Mesendoderm (in vitro differentiated cells): Measurements from ENCODE around the gene BPIFB1.

Source experiments
- DNase-seq: peaks from one replicate; pipeline ENCODE4 v3.0.0; 2013
- H2AK5ac ChIP-seq: 2 replicates; pipeline ENCODE4 v1.6.1; 2013; ENCODE audit warnings: low read length, inconsistent platforms
- H2BK120ac ChIP-seq: 2 replicates; pipeline ENCODE4 v1.6.1; 2013; ENCODE audit warnings: low read depth, mild to moderate bottlenecking, low read length, moderate library complexity, mixed read lengths
- H2BK15ac ChIP-seq: replicated peaks from 2 replicates; pipeline ENCODE4 v1.6.1; 2013; ENCODE audit warnings: low read depth, mild to moderate bottlenecking, moderate library complexity
- H2BK5ac ChIP-seq: 2 replicates; pipeline ENCODE4 v1.6.1; 2013; ENCODE audit warnings: low read length, inconsistent platforms
- H3K18ac ChIP-seq: 2 replicates; pipeline ENCODE4 v1.6.1; 2013; ENCODE audit warnings: mild to moderate bottlenecking, low read length, mixed read lengths
- H3K23ac ChIP-seq: one replicate; pipeline ENCODE4 v1.6.1; 2013; ENCODE audit warnings: low read length
- H3K27ac ChIP-seq: 2 replicates; pipeline ENCODE4 v1.5.1; 2013; ENCODE audit warnings: low read depth, mild to moderate bottlenecking, inconsistent platforms, low read length, moderate library complexity
- H3K27me3 ChIP-seq: 2 replicates; pipeline ENCODE4 v1.6.1; 2013; ENCODE audit warnings: low read length, control low read depth, mild to moderate bottlenecking, inconsistent platforms; ENCODE audit not compliant: insufficient read depth, poor library complexity
- H3K36me3 ChIP-seq: 2 replicates; pipeline ENCODE4 v1.6.1; 2013; ENCODE audit warnings: low read length, inconsistent platforms; ENCODE audit not compliant: control insufficient read depth, insufficient read depth
- H3K4ac ChIP-seq: one replicate; pipeline ENCODE4 v1.6.1; 2013; ENCODE audit warnings: low read depth, mild to moderate bottlenecking, low read length, moderate library complexity
- H3K4me1 ChIP-seq: 2 replicates; pipeline ENCODE4 v1.6.1; 2013; ENCODE audit warnings: low read depth, low read length, inconsistent platforms; ENCODE audit not compliant: control insufficient read depth
- H3K4me2 ChIP-seq: 2 replicates; pipeline ENCODE4 v1.6.1; 2013; ENCODE audit warnings: low read length
- H3K4me3 ChIP-seq: 2 replicates; pipeline ENCODE4 v1.5.1; 2013; ENCODE audit warnings: mild to moderate bottlenecking, low read length
- H3K56ac ChIP-seq: one replicate; pipeline ENCODE4 v1.6.1; 2013; ENCODE audit warnings: low read length
- H3K79me1 ChIP-seq: 2 replicates; pipeline ENCODE4 v1.6.1; 2013; ENCODE audit warnings: low read length, inconsistent platforms
- H3K79me2 ChIP-seq: 2 replicates; pipeline ENCODE4 v1.6.1; 2013; ENCODE audit warnings: mild to moderate bottlenecking, low read length; ENCODE audit not compliant: control insufficient read depth, insufficient read depth
- H3K9ac ChIP-seq: 2 replicates; pipeline ENCODE4 v1.6.1; 2013; ENCODE audit warnings: low read length, inconsistent platforms
- H4K5ac ChIP-seq: one replicate; pipeline ENCODE4 v1.6.1; 2013; ENCODE audit warnings: low read length
- H4K8ac ChIP-seq: one replicate; pipeline ENCODE4 v1.6.1; 2013; ENCODE audit warnings: low read depth, mild to moderate bottlenecking, control low read depth, low read length, moderate library complexity
- WGBS: extraction: QIAGEN DNeasy Blood & Tissue Kit; methylation state at CpG from one replicate; pipeline ENCODE4 v1.1.7; 2013; ENCODE audit warnings: low lambda C conversion rate, missing lambda C conversion rate; ENCODE audit not compliant: insufficient coverage; ENCODE audit errors: extremely low coverage; 5-methylcytosine and 5-hydroxymethylcytosine counted together

Gene BPIFB1

DNA sequence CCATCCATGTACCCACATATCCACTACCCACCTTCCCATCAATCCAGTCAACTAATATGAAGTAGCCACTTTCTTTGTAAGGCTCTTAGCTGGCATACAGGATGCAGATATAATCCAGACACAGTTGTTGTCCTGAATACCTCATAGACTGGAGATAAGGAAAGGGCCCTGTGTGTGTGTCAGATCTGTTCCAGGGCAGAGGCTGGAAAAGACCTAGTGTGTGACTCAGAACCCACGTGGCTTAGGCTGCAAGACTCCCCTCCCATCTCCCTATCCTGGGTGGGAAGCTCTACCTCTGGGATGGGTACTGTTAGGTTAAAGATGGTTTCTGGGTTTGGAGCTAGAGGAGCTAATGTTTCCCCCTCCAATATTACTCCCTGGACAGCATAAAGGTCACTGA lies 43.6 kb upstream of the BPIFB1 start:
- Histone ChIP-seq H3K4me2 (no peak overlapping the region), H3K27me3 (no peaks in the 10 kb centered on the region), H3K18ac (no peak overlapping the region), H3K36me3 (no peaks in the 10 kb centered on the region), H4K5ac (no peak overlapping the region), H3K23ac (no peak overlapping the region), H3K56ac (no peak overlapping the region), H3K27ac (no peak overlapping the region), H2BK15ac (no peak overlapping the region), H3K79me2 (no peaks in the 10 kb centered on the region), H3K9ac (no peak overlapping the region), H3K4ac (no peak overlapping the region), H3K79me1 (no peaks in the 10 kb centered on the region), H3K4me1 (no peaks in the 10 kb centered on the region), H4K8ac (no peak overlapping the region), H2AK5ac (no peak overlapping the region), H3K4me3 (no peak overlapping the region), H2BK120ac (no peak overlapping the region), H2BK5ac (no peak overlapping the region)
- no CpG with 5 or more reads among the region's 1 CpG for WGBS
- DNase-seq, result no peak

DNA sequence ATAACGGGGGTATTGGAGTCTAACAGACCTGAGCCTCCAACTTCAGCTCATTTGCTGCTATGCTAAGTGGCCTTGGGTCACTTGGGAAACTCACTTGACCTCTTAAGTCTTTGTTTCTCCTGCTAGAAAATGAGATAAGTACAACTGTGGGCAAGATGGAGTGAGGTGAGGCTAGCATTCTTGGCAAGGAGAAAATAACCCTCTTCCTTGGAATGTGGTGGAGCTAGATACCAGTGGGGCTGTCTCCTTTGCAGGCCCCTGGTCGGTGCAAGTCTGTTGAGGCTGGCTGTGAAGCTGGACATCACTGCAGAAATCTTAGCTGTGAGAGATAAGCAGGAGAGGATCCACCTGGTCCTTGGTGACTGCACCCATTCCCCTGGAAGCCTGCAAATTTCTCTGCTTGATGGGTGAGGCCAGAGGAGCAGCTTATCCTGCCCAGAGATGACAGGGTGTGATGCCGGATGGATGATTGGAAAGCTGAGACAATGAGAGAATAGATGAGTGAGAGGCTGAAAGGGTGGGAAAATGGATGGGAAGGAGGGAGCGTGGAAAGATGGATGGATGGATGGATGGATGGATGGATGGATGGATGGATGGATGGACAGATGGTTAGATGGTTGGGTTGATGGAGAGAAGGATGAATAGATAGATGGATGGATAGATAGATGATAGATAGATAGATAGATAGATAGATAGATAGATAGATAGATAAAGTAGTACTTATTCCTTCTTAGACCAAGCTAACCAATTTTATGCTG lies 42.9 kb upstream of the BPIFB1 start:
- H2BK15ac ChIP-seq, result no peak overlapping the region
- H3K27ac ChIP-seq, result no peak overlapping the region
- no peaks in the 10 kb centered on the region for H3K79me1 ChIP-seq

DNA sequence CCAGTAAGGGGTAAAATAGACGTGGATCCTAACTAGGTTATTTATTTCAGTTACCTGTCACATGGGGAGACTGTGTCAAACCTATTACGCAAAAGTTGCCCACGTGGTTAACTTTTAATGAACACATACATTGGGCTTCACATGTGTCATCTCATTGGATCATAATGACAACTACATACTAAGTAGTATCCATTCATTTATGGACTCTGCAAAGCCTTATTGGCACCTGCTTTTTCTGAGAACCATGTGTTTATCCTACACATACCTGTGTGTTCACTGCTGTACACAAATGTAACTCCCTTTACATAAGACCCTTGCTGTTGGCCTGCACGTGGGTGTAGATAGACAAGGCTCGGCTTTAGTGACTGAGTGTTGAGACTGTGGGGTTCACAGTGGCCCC lies 42.1 kb upstream of the BPIFB1 start:
- H3K56ac ChIP-seq, result no peak overlapping the region
- H3K27me3 ChIP-seq, result no peaks in the 10 kb centered on the region
- no peak overlapping the region for H3K18ac ChIP-seq
- H3K79me1 ChIP-seq, result no peaks in the 10 kb centered on the region
- no peak overlapping the region for H3K27ac ChIP-seq
- no peak overlapping the region for H2AK5ac ChIP-seq
- H3K4me1 ChIP-seq, result no peaks in the 10 kb centered on the region
- H2BK5ac ChIP-seq, result no peak overlapping the region
- no peak overlapping the region for H4K8ac ChIP-seq
- no CpG with 5 or more reads among the region's 5 CpGs for WGBS
- H3K4me2 ChIP-seq, result no peak overlapping the region
- no peaks in the 10 kb centered on the region for H3K36me3 ChIP-seq
- H2BK15ac ChIP-seq, result no peak overlapping the region
- H4K5ac ChIP-seq, result no peak overlapping the region
- no peaks in the 10 kb centered on the region for H3K79me2 ChIP-seq
- H3K23ac ChIP-seq, result no peak overlapping the region
- no peak overlapping the region for H3K4ac ChIP-seq
- no peak overlapping the region for H3K9ac ChIP-seq
- H3K4me3 ChIP-seq, result no peak overlapping the region
- H2BK120ac ChIP-seq, result no peak overlapping the region
- no peak for DNase-seq

More for the DNA sequence above, 42.9 kb upstream of the BPIFB1 start:
- no peak overlapping the region for H2BK120ac ChIP-seq
- H3K4me1 ChIP-seq, result no peaks in the 10 kb centered on the region
- H3K79me2 ChIP-seq, result no peaks in the 10 kb centered on the region
- no peak overlapping the region for H2BK5ac ChIP-seq
- H4K8ac ChIP-seq, result no peak overlapping the region
- H3K18ac ChIP-seq, result no peak overlapping the region
- no peak overlapping the region for H3K4me2 ChIP-seq
- no peak overlapping the region for H3K4ac ChIP-seq
- DNase-seq, result no peak
- no peak overlapping the region for H3K23ac ChIP-seq
- no peak overlapping the region for H2AK5ac ChIP-seq
- no peak overlapping the region for H3K56ac ChIP-seq
- WGBS, result 100% methylated on average over 1 of the region's 4 CpGs
- no peaks in the 10 kb centered on the region for H3K27me3 ChIP-seq
- H3K36me3 ChIP-seq, result no peaks in the 10 kb centered on the region
- no peak overlapping the region for H4K5ac ChIP-seq
- H3K9ac ChIP-seq, result no peak overlapping the region
- no peak overlapping the region for H3K4me3 ChIP-seq

DNA sequence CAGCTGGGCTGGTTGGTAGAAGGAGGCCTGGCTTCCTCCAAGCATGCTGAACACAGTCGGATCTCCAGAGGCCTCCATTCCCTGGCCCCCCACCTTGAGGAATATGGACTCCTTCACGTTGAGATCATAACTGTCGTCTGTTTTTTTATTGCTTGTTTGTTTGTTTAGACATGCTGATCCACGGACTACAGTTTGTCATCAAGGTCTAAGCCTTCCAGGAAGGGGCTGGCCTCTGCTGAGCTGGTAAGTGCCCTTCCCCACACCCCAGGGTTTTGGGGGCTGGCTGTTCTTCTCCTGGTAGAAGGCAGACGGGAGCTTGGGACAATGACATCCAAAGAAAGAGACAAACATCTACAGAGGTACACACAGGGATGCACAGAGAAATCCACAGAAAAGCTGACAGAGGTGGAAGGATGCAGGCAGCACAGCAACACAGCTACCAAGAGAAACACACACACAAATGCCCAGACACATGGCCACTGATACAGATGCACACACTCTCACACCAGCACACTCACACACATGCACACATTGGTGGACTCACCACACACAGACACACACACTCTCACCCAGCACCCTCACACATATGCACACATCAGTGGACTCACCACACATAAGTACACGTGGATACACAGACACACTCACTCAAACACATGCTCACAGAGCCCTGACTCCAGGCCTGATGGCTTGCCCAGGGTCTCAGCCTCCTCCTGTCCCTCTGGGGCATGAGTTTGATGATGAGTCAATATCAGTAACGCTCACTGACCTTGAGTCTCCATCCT lies 40.5 kb upstream of the BPIFB1 start:
- H2AK5ac ChIP-seq, result no peak overlapping the region
- no peaks in the 10 kb centered on the region for H3K79me2 ChIP-seq
- H3K36me3 ChIP-seq, result no peaks in the 10 kb centered on the region
- H4K8ac ChIP-seq, result no peak overlapping the region
- no peaks in the 10 kb centered on the region for H3K27me3 ChIP-seq
- H3K4me2 ChIP-seq, result no peak overlapping the region
- H2BK120ac ChIP-seq, result no peak overlapping the region
- no peak overlapping the region for H3K18ac ChIP-seq
- no peak overlapping the region for H3K9ac ChIP-seq
- no peak overlapping the region for H4K5ac ChIP-seq
- H2BK5ac ChIP-seq, result no peak overlapping the region
- H3K4me1 ChIP-seq, result no peaks in the 10 kb centered on the region
- no peak overlapping the region for H3K56ac ChIP-seq
- H2BK15ac ChIP-seq, result no peak overlapping the region
- H3K4me3 ChIP-seq, result no peak overlapping the region
- no peak overlapping the region for H3K27ac ChIP-seq
- no peak overlapping the region for H3K4ac ChIP-seq
- no peaks in the 10 kb centered on the region for H3K79me1 ChIP-seq
- H3K23ac ChIP-seq, result no peak overlapping the region
- no CpG with 5 or more reads among the region's 7 CpGs for WGBS
- DNase-seq, result no peak

DNA sequence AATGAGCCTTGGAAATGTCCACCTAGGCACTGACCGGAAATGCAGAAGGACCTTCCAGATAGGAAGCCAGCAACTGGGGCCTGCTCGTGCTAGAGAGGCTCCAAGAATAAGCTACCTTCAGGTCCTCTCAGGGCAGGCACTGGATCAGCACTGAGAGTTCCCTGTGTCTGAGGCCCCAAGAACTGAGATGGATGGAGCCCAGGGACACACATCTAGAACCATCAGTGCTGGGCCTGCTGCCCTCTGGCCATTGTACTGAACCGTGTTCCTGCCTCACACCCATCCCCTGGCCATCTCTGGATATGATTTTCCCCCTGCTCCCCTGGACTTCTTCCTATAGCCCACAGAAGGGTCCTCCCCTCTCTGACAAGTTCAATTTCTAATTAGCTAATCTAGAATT lies 36.9 kb upstream of the BPIFB1 start:
- H3K4me2 ChIP-seq, result no peak overlapping the region
- no peaks in the 10 kb centered on the region for H3K79me1 ChIP-seq
- no peak overlapping the region for H2BK5ac ChIP-seq
- no peak overlapping the region for H3K4me3 ChIP-seq
- no peak overlapping the region for H2AK5ac ChIP-seq
- no peak overlapping the region for H3K27ac ChIP-seq
- H3K36me3 ChIP-seq, result no peaks in the 10 kb centered on the region
- no peaks in the 10 kb centered on the region for H3K79me2 ChIP-seq
- no peak overlapping the region for H3K23ac ChIP-seq
- no peak overlapping the region for H3K4ac ChIP-seq
- no CpG with 5 or more reads among the region's 3 CpGs for WGBS
- H4K5ac ChIP-seq, result no peak overlapping the region
- H3K27me3 ChIP-seq, result no peaks in the 10 kb centered on the region
- DNase-seq, result no peak
- H2BK15ac ChIP-seq, result no peak overlapping the region
- H4K8ac ChIP-seq, result no peak overlapping the region
- no peak overlapping the region for H3K56ac ChIP-seq
- H2BK120ac ChIP-seq, result no peak overlapping the region
- H3K9ac ChIP-seq, result no peak overlapping the region
- H3K4me1 ChIP-seq, result no peaks in the 10 kb centered on the region
- no peak overlapping the region for H3K18ac ChIP-seq
